Lung (tissue), 12 donors: Measurements from ENCODE around the gene FNDC11. TPM values are rescaled to one million over a fixed set of nuclear protein-coding genes. Genes with fewer than 3 reads are reported as not detected.

Experiments
- ATAC-seq: fragments of 200-7000 bp; cut with Tn5 transposase; one replicate; pipeline ENCODE4 v1.9.1; 2020; ENCODE audit warnings: moderate number of reproducible peaks; ENCODE audit not compliant: insufficient read depth, low FRiP score
- DNase-seq, 3 donors: peaks; one replicate each; pipeline ENCODE4 v3.0.0-alpha.2; 2013 to 2017
- H3K27ac ChIP-seq, 2 donors: one replicate each; pipeline ENCODE4 v1.5.1; 2013; ENCODE audit warnings: mild to moderate bottlenecking in 2 of 2, moderate library complexity in 2 of 2, control low read depth in 1 of 2, inconsistent platforms in 1 of 2, low read depth in 1 of 2, low read length in 1 of 2
- H3K27me3 ChIP-seq, 3 donors: one replicate each; pipeline ENCODE4 v1.5.1; 2013; ENCODE audit warnings: low read length in 2 of 3; ENCODE audit not compliant: control insufficient read depth in 3 of 3, insufficient read depth in 3 of 3
- H3K36me3 ChIP-seq, 4 donors: one replicate each; pipeline ENCODE4 v1.5.1; 2013; ENCODE audit warnings: low read length in 4 of 4, mild to moderate bottlenecking in 1 of 4, moderate library complexity in 1 of 4; ENCODE audit not compliant: control insufficient read depth in 4 of 4, insufficient read depth in 4 of 4
- H3K4me1 ChIP-seq, 5 donors: one replicate each; pipeline ENCODE4 v1.5.1; 2013; ENCODE audit warnings: low read length in 5 of 5, mild to moderate bottlenecking in 2 of 5, moderate library complexity in 1 of 5; ENCODE audit not compliant: control insufficient read depth in 5 of 5, insufficient read depth in 5 of 5
- H3K4me3 ChIP-seq: one replicate; pipeline ENCODE4 v1.5.1; 2013; ENCODE audit warnings: mild to moderate bottlenecking, control low read depth, moderate library complexity
- H3K9ac ChIP-seq, 2 donors: one replicate each; pipeline ENCODE4 v1.5.1; 2013; ENCODE audit warnings: low read length in 2 of 2, control low read depth in 1 of 2; ENCODE audit not compliant: insufficient read depth in 1 of 2
- H3K9me3 ChIP-seq, 4 donors: one replicate each; pipeline ENCODE4 v1.5.1; 2013; ENCODE audit warnings: low read length in 3 of 4, mild to moderate bottlenecking in 1 of 4, moderate library complexity in 1 of 4; ENCODE audit not compliant: control insufficient read depth in 4 of 4, insufficient read depth in 3 of 4
- CTCF ChIP-seq: IDR thresholded peaks from 2 replicates; pipeline ENCODE4 v1.5.1; 2012; ENCODE audit warnings: mild to moderate bottlenecking; ENCODE audit errors: control extremely low read depth, extremely low read depth
- WGBS, 2 donors: extraction: QIAGEN DNeasy Blood & Tissue Kit; methylation state at CpG; one replicate each; pipeline ENCODE4 v1.1.7; 2013; 5-methylcytosine and 5-hydroxymethylcytosine counted together
- polyA plus RNA-seq, 2 donors: library from polyadenylated mRNA; stranded (reverse); fragments of 200-250 nt; gene quantifications; one replicate each; pipeline ENCODE4 v1.2.1, GENCODE V29; 2013
- total RNA-seq, 2 donors: library from RNA; depleted of rRNA in 1 of 2; stranded (reverse); fragments of >200 nt in 1 of 2; gene quantifications; one replicate each; pipeline ENCODE4 v1.2.1, GENCODE V29; 2014 to 2021
- donor health status: control.
- donor health status: control.
- donor health status: Bipolar disorder and iron deficiency.
- donor health status: healthy.
- donor health status: DM: yes; HTN: yes; CAD: no.

FNDC11 gene
- total and polyA plus RNA-seq, 4 donors, result 1.0 to 3.2 (median 2.3) TPM

- peaks cover 5 to 42% (median 8%) of the 10 kb centered on the region in 4 donors for H3K36me3 ChIP-seq
- ATAC-seq (no peak), DNase-seq (no peak)
- WGBS, 2 donors, result 89 to 96% methylated on average over 16 to 17 of the region's 17 CpGs
- no peak for TF ChIP-seq CTCF
- no peak overlapping the region for H3K9ac ChIP-seq
- no peaks in the 10 kb centered on the region for H3K4me1 ChIP-seq
- H3K9me3 ChIP-seq, result no peaks in the 10 kb centered on the region
- no peak overlapping the region for H3K27ac ChIP-seq
- no peaks in the 10 kb centered on the region for H3K27me3 ChIP-seq
- no peak overlapping the region for H3K4me3 ChIP-seq
These were observed 32.8 kb downstream of the FNDC11 start for GRCh38 chr20:63586797-63587196.

DNA sequence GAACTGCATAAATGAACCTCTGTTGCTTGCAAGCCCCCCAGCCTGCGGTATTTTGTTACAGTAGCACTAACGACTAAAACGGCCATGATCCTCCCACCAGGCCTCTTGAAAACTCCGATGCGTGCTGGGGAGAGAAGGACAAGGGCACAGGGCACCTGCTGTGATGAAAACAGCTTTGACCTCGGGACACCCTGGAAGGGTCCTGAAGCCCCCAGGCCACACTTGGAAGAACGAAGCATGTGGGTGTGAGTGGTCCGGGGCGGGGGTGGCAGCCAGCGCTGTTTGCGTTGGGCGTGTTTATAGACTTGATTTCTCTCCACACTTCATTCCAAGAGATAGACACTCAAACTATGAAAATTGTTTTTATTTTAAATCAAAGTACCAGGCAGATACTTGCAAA lies 33.3 kb downstream of the FNDC11 start:
- Histone ChIP-seq H3K27me3 (no peaks in the 10 kb centered on the region), H3K27ac (no peak overlapping the region), H3K36me3 (peaks cover 7 to 46% (median 9%) of the 10 kb centered on the region in 4 donors), H3K9me3 (no peaks in the 10 kb centered on the region), H3K9ac (no peak overlapping the region), H3K4me1 (no peaks in the 10 kb centered on the region), H3K4me3 (no peak overlapping the region)
- DNase-seq (no peak), ATAC-seq (no peak)
- TF ChIP-seq CTCF, result no peak
- WGBS, 2 donors, result 94 to 95% methylated on average over 12 of the region's 12 CpGs

GRCh38 chr20:63587776-63588591 lies 34.0 kb downstream of the FNDC11 start:
- no peak for TF ChIP-seq CTCF
- 41 to 59% methylated on average over 19 of the region's 19 CpGs for WGBS, 2 donors
- DNase-seq (peak; percentile 13 to 39 (median 34)), ATAC-seq (no peak)
- H3K27me3 ChIP-seq, result no peaks in the 10 kb centered on the region
- H3K4me1 ChIP-seq, result no peaks in the 10 kb centered on the region
- H3K36me3 ChIP-seq, result peaks cover 8 to 53% (median 10%) of the 10 kb centered on the region in 4 donors
- H3K27ac ChIP-seq, result no peak overlapping the region
- no peak overlapping the region for H3K4me3 ChIP-seq
- H3K9me3 ChIP-seq, result no peaks in the 10 kb centered on the region
- H3K9ac ChIP-seq, result no peak overlapping the region

DNA sequence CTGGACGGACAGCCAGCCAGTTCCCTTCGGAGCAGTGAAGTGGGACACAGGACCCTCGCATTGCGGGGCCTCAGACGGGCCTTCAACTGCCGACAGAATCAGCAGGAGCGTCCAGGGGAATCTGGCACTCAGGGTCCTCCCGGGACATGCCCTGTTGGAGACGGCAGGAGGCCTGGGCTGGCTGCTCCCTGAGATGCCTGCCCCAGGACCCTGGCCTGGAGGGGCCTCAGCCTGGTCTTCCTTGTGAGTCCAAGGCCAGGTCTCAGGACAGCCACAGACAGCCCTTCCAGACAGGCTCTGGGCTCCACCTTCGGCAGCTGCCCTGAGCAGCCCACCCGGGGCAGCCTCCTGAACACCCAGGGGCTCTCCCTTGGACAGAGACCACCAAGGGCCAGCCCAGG lies 34.7 kb downstream of the FNDC11 start:
- no peak overlapping the region for H3K4me3 ChIP-seq
- H3K36me3 ChIP-seq, result peaks cover 8 to 53% (median 13%) of the 10 kb centered on the region in 4 donors
- no peak overlapping the region for H3K9ac ChIP-seq
- H3K27ac ChIP-seq, result no peak overlapping the region
- H3K4me1 ChIP-seq, result no peaks in the 10 kb centered on the region
- H3K9me3 ChIP-seq, result no peaks in the 10 kb centered on the region
- 87 to 95% methylated on average over 11 of the region's 11 CpGs for WGBS, 2 donors
- no peak for DNase-seq
- no peak for TF ChIP-seq CTCF
- no peaks in the 10 kb centered on the region for H3K27me3 ChIP-seq
- ATAC-seq, result no peak
